Thyroid gland (tissue), 4 donors: ENCODE measurements around the gene FOXP3.

Experiments
- CTCF ChIP-seq, 6 experiments: fragments of 200-600 bp in 3 of 6; fragments of 450-650 bp in 3 of 6; sonication (generic) in 3 of 6; IDR thresholded peaks; one replicate each; pipeline ENCODE4 v1.5.1; 2016 to 2019; ENCODE audit warnings: antibody characterized with exemption in 6 of 6, mild to moderate bottlenecking in 2 of 6, inconsistent platforms in 1 of 6, moderate library complexity in 1 of 6
- POLR2A ChIP-seq, 2 donors: fragments of 450-650 bp; IDR thresholded peaks; one replicate each; pipeline ENCODE4 v1.6.1; 2017; ENCODE audit warnings: antibody characterized with exemption in 2 of 2, mild to moderate bottlenecking in 2 of 2, moderate library complexity in 1 of 2

- TF ChIP-seq POLR2A (IDR thresholded peaks at IDR 0.05) (no peak), CTCF (IDR thresholded peaks at IDR 0.05) (no peak)
Measured at GRCh38 chrX:49308604-49309269, 44.2 kb upstream of the FOXP3 start.
